Astrocyte of the cerebellum (primary cell): Measurements from ENCODE around the gene PAPPA.
A peak's percentile ranks its signal among the peaks of the same experiment; 100 is the strongest.

Experiments
- DNase-seq: peaks from one replicate; pipeline ENCODE4 v3.0.0-alpha.2; 2011; ENCODE audit warnings: low read depth
- H3K4me3 ChIP-seq: 2 replicates; pipeline ENCODE4 v1.5.1; 2011; ENCODE audit warnings: mild to moderate bottlenecking, low read depth, low read length, moderate library complexity
- CTCF ChIP-seq: IDR thresholded peaks from 2 replicates; pipeline ENCODE4 v1.5.1; 2012; ENCODE audit warnings: low read length, low read depth, moderate library complexity, mild to moderate bottlenecking; ENCODE audit errors: missing control alignments
- in situ Hi-C: cut with HindIII; loops from 2 replicates; pipeline ENCODE4 v1.10.0; 2017; ENCODE audit warnings: low sequenced_read_pairs

PAPPA gene

GRCh38 chr9:116370556-116370955 lies 217.0 kb downstream of the PAPPA start:
- DNase-seq, result no peak
- in situ Hi-C loops, result no loop called here
- no peak for TF ChIP-seq CTCF

GRCh38 chr9:116372081-116372673 lies 218.6 kb downstream of the PAPPA start:
- no peak for TF ChIP-seq CTCF
- in situ Hi-C loops, result no loop called here
- no peak for DNase-seq
- H3K4me3 ChIP-seq, result no peak overlapping the region

More at GRCh38 chr9:116370556-116370955, 217.0 kb downstream of the PAPPA start:
- no peak overlapping the region for H3K4me3 ChIP-seq

GRCh38 chr9:116372786-116373185 lies 219.2 kb downstream of the PAPPA start:
- TF ChIP-seq CTCF, result no peak
- DNase-seq, result no peak
- H3K4me3 ChIP-seq, result no peak overlapping the region
- in situ Hi-C loops, result no loop called here

- TF ChIP-seq CTCF, result no peak
- no peak overlapping the region for H3K4me3 ChIP-seq
- in situ Hi-C loops, result no loop called here
- DNase-seq, result peak; percentile 24
Observed at GRCh38 chr9:116377179-116377798, 223.7 kb downstream of the PAPPA start.

- no peak for DNase-seq
- no peak for TF ChIP-seq CTCF
- in situ Hi-C loops, result no loop called here
- H3K4me3 ChIP-seq, result no peak overlapping the region
Observed at GRCh38 chr9:116378873-116379272, 225.3 kb downstream of the PAPPA start.

GRCh38 chr9:116379821-116380220 lies 226.2 kb downstream of the PAPPA start:
- in situ Hi-C loops, result no loop called here
- no peak for DNase-seq
- TF ChIP-seq CTCF, result no peak
- no peak overlapping the region for H3K4me3 ChIP-seq
